WTC11 (cell line): Measurements from ENCODE around the gene CRTC2. TPM values are rescaled to one million over a fixed set of nuclear protein-coding genes. Genes with fewer than 3 reads are reported as not detected.

Source experiments
- ATAC-seq: fragments of 200-7000 bp; cut with Tn5 transposase; 2 replicates; pipeline ENCODE4 v1.10.0; 2021; ENCODE audit warnings: mild to moderate bottlenecking, moderate library complexity
- CTCF ChIA-PET: fragments of 300-600 bp; sonication (Branson Sonifier 250); formaldehyde crosslinking; loops from one replicate; lab custom pipeline; 2021; ENCODE audit warnings: antibody characterized with exemption; lab: Charles Lee
- POLR2A ChIA-PET: fragments of 350-600 bp; sonication (Branson Sonifier 250); formaldehyde crosslinking; loops from one replicate; lab custom pipeline; 2021; ENCODE audit warnings: antibody characterized with exemption; lab: Charles Lee
- DNase-seq: peaks from one replicate; pipeline ENCODE4 v3.0.0; 2021; ENCODE audit warnings: low spot score
- H3K27ac Mint-ChIP-seq: 2 replicates; pipeline ENCODE4 v1.8.0; 2021; ENCODE audit warnings: mixed read lengths
- H3K27me3 Mint-ChIP-seq: 2 replicates; pipeline ENCODE4 v1.8.0; 2021; ENCODE audit warnings: low read depth, mild to moderate bottlenecking, moderate library complexity, mixed read lengths
- H3K36me3 Mint-ChIP-seq: 2 replicates; pipeline ENCODE4 v1.8.0; 2021; ENCODE audit warnings: mixed read lengths
- H3K4me1 Mint-ChIP-seq: 2 replicates; pipeline ENCODE4 v1.8.0; 2022; ENCODE audit warnings: mixed read lengths
- H3K4me3 Mint-ChIP-seq: 2 replicates; pipeline ENCODE4 v1.8.0; 2021; ENCODE audit warnings: mild to moderate bottlenecking, moderate library complexity, mixed read lengths
- H3K9me3 Mint-ChIP-seq: 2 replicates; pipeline ENCODE4 v1.8.0; 2021; ENCODE audit warnings: mixed read lengths
- CDX4 ChIP-seq: fragments of 250-450 bp; sonication (Bioruptor Pico); IDR thresholded peaks from 2 replicates; pipeline ENCODE4 v1.9.0; 2021; ENCODE audit warnings: moderate library complexity, mild to moderate bottlenecking, inconsistent platforms, borderline replicate concordance
- CREB1 ChIP-seq: sonication (generic); formaldehyde crosslinking; IDR thresholded peaks from 2 replicates; pipeline ENCODE4 v1.8.0; 2023; ENCODE audit warnings: mild to moderate bottlenecking, missing genetic modification reagents
- CREM ChIP-seq: sonication (generic); formaldehyde crosslinking; IDR thresholded peaks from 2 replicates; pipeline ENCODE4 v1.8.1; 2022; ENCODE audit warnings: mild to moderate bottlenecking, missing genetic modification reagents, moderate library complexity
- ETV6 ChIP-seq: sonication (generic); formaldehyde crosslinking; IDR thresholded peaks from 2 replicates; pipeline ENCODE4 v1.8.1; 2022; ENCODE audit warnings: mild to moderate bottlenecking, missing genetic modification reagents
- GABPB1 ChIP-seq: sonication (generic); formaldehyde crosslinking; IDR thresholded peaks from 2 replicates; pipeline ENCODE4 v1.8.1; 2023; ENCODE audit warnings: mild to moderate bottlenecking, missing genetic modification reagents
- MYBL2 ChIP-seq: sonication (generic); formaldehyde crosslinking; IDR thresholded peaks from 2 replicates; pipeline ENCODE4 v1.8.1; 2023; ENCODE audit warnings: mild to moderate bottlenecking, moderate library complexity, missing genetic modification reagents
- NFYB ChIP-seq: sonication (generic); formaldehyde crosslinking; conservative IDR thresholded peaks from 2 replicates; pipeline ENCODE4 v1.8.0; 2022; ENCODE audit warnings: low read depth, missing genetic modification reagents
- SMAD4 ChIP-seq: sonication (generic); formaldehyde crosslinking; IDR thresholded peaks from 2 replicates; pipeline ENCODE4 v1.8.0; 2022; ENCODE audit warnings: mild to moderate bottlenecking, missing genetic modification reagents
- SOX15 ChIP-seq: fragments of 250-450 bp; sonication (Bioruptor Pico); IDR thresholded peaks from 2 replicates; pipeline ENCODE4 v1.9.0; 2021; ENCODE audit warnings: mild to moderate bottlenecking
- SP1 ChIP-seq: sonication (generic); formaldehyde crosslinking; conservative IDR thresholded peaks from 2 replicates; pipeline ENCODE4 v1.8.1; 2022; ENCODE audit warnings: missing genetic modification reagents
- ZNF232 ChIP-seq: sonication (generic); formaldehyde crosslinking; IDR thresholded peaks from 2 replicates; pipeline ENCODE4 v1.8.0; 2022; ENCODE audit warnings: mild to moderate bottlenecking, missing genetic modification reagents
- ZNF281 ChIP-seq: sonication (generic); formaldehyde crosslinking; IDR thresholded peaks from 2 replicates; pipeline ENCODE4 v1.8.0; 2023; ENCODE audit warnings: mild to moderate bottlenecking, missing genetic modification reagents
- ZNF416 ChIP-seq: fragments of 250-450 bp; sonication (Bioruptor Pico); IDR thresholded peaks from 2 replicates; pipeline ENCODE4 v1.9.0; 2021; ENCODE audit warnings: mild to moderate bottlenecking, inconsistent platforms
- total RNA-seq: library from RNA; stranded (reverse); gene quantifications from 3 replicates; pipeline ENCODE4 v1.2.3, GENCODE V29; 2021
- TF ChIP-seq, protein P1 (sequence below): sonication (generic); formaldehyde crosslinking; IDR thresholded peaks from 2 replicates; pipeline ENCODE4 v1.8.1; 2023; ENCODE audit warnings: mild to moderate bottlenecking, missing genetic modification reagents
- TF ChIP-seq, protein P2 (sequence below): sonication (generic); formaldehyde crosslinking; IDR thresholded peaks from 2 replicates; pipeline ENCODE4 v1.8.0; 2022; ENCODE audit warnings: mild to moderate bottlenecking, missing genetic modification reagents

CRTC2 gene
- total RNA-seq, 1 experiment from 2014 or later, result 43.7 TPM

GRCh38 chr1:153926405-153926804 is 32.0 kb downstream of the CRTC2 start:
- no peak for TF ChIP-seq ZNF416 (CRISPR knock-in tag)
- no peak for TF ChIP-seq SMAD4 (CRISPR knock-in tag)
- TF ChIP-seq CDX4 (CRISPR knock-in tag), result no peak
- no peak for TF ChIP-seq SOX15 (CRISPR knock-in tag)
- TF ChIP-seq NFYB, result no peak
- POLR2A ChIA-PET, result no interaction called here
- no peak for ATAC-seq
- H3K27ac Mint-ChIP-seq, result no peak overlapping the region
- H3K27me3 Mint-ChIP-seq, result no peaks in the 10 kb centered on the region
- peaks cover 6% of the 10 kb centered on the region for H3K4me1 Mint-ChIP-seq
- no peak overlapping the region for H3K4me3 Mint-ChIP-seq
- DNase-seq, result no peak
- CTCF ChIA-PET, result no interaction called here
- no peaks in the 10 kb centered on the region for H3K36me3 Mint-ChIP-seq
- no peaks in the 10 kb centered on the region for H3K9me3 Mint-ChIP-seq

- ChIA-PET CTCF (interaction anchor here (0.6 to 3.1 kb wide), 16 partner anchors 17 to 412 kb away, joined by 3 to 24 read pairs (median 3); partner anchors contain the start of genes DENND4B and RAB13), POLR2A (interaction anchor here (0.8 to 2.3 kb wide), 9 partner anchors 23 to 120 kb away, joined by 3 to 24 read pairs (median 5); partner anchors contain the start of genes CREB3L4, DENND4B, JTB and RPS27)
- DNase-seq (peak; percentile 99), ATAC-seq (peak; percentile 97)
- peak within 1 kb of the TSS; percentile 96 for H3K27ac Mint-ChIP-seq
- peaks cover 26% of the 10 kb centered on the region for H3K4me1 Mint-ChIP-seq
- no peaks in the 10 kb centered on the region for H3K9me3 Mint-ChIP-seq
- H3K4me3 Mint-ChIP-seq, result peak within 1 kb of the TSS; percentile 96
- TF ChIP-seq MYBL2 (CRISPR knock-in tag), result 0 out of 2 replicates have a peak, but pooled peaks have one; percentile 40
- 0 out of 2 replicates have a peak, but pooled peaks have one; percentile 28 for TF ChIP-seq ETV6
- TF ChIP-seq CREB1 (CRISPR knock-in tag), result no peak
- peak; percentile 98 for TF ChIP-seq NFYB
- TF ChIP-seq ZNF232 (CRISPR knock-in tag), result peak; percentile 64; the same call in 1 of the 2 replicates
- TF ChIP-seq, protein P1, sequence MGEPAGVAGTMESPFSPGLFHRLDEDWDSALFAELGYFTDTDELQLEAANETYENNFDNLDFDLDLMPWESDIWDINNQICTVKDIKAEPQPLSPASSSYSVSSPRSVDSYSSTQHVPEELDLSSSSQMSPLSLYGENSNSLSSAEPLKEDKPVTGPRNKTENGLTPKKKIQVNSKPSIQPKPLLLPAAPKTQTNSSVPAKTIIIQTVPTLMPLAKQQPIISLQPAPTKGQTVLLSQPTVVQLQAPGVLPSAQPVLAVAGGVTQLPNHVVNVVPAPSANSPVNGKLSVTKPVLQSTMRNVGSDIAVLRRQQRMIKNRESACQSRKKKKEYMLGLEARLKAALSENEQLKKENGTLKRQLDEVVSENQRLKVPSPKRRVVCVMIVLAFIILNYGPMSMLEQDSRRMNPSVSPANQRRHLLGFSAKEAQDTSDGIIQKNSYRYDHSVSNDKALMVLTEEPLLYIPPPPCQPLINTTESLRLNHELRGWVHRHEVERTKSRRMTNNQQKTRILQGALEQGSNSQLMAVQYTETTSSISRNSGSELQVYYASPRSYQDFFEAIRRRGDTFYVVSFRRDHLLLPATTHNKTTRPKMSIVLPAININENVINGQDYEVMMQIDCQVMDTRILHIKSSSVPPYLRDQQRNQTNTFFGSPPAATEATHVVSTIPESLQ, result no peak
- TF ChIP-seq ZNF281 (CRISPR knock-in tag), result peak; percentile 53; the same call in 1 of the 2 replicates
- peak; percentile 66 for TF ChIP-seq SP1 (CRISPR knock-in tag)
- TF ChIP-seq GABPB1 (CRISPR knock-in tag), result 0 out of 2 replicates have a peak, but pooled peaks have one; percentile 29
- no peak for TF ChIP-seq CREM (CRISPR knock-in tag)
- TF ChIP-seq ZNF416 (CRISPR knock-in tag), result no peak
- TF ChIP-seq, protein P2, sequence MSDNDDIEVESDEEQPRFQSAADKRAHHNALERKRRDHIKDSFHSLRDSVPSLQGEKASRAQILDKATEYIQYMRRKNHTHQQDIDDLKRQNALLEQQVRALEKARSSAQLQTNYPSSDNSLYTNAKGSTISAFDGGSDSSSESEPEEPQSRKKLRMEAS (CRISPR knock-in tag), result peak; percentile 17; the same call in 1 of the 2 replicates
- TF ChIP-seq, all 79 proteins: peak for 8
- H3K27me3 Mint-ChIP-seq, result no peaks in the 10 kb centered on the region
- no peaks in the 10 kb centered on the region for H3K36me3 Mint-ChIP-seq
These were observed 35.2 kb downstream of the CRTC2 start, which contains the start of gene GATAD2B for GRCh38 chr1:153922972-153923925. TSS of gene GATAD2B (minus strand) at chr1:153922972. CDS start at chr1:153828347, 94,625 bp downstream.
